Parathyroid adenoma (tissue), 2 donors: ENCODE results near the gene SLC8A1.

ENCODE experiments used
- H2AFZ ChIP-seq: fragments of 300-600 bp; sonication (generic); one replicate; pipeline ENCODE4 v1.7.0; 2017; ENCODE audit warnings: antibody characterized with exemption, mild to moderate bottlenecking
- H3K27ac ChIP-seq: fragments of 300-600 bp; sonication (generic); one replicate; pipeline ENCODE4 v1.7.0; 2017
- H3K27me3 ChIP-seq: fragments of 300-600 bp; sonication (generic); one replicate; pipeline ENCODE4 v1.7.0; 2017; ENCODE audit warnings: low read length; ENCODE audit not compliant: control insufficient read depth, insufficient read depth
- H3K36me3 ChIP-seq: fragments of 300-600 bp; sonication (generic); one replicate; pipeline ENCODE4 v1.7.0; 2017; ENCODE audit warnings: low read length; ENCODE audit not compliant: control insufficient read depth, insufficient read depth
- H3K4me1 ChIP-seq: fragments of 300-600 bp; sonication (generic); one replicate; pipeline ENCODE4 v1.7.0; 2017; ENCODE audit warnings: control low read depth
- H3K4me2 ChIP-seq: fragments of 300-600 bp; sonication (generic); one replicate; pipeline ENCODE4 v1.7.0; 2017; ENCODE audit warnings: low read length
- H3K4me3 ChIP-seq: fragments of 300-600 bp; sonication (generic); one replicate; pipeline ENCODE4 v1.7.0; 2017; ENCODE audit warnings: low read depth, low read length
- H3K79me2 ChIP-seq: fragments of 300-600 bp; sonication (generic); one replicate; pipeline ENCODE4 v1.7.0; 2017; ENCODE audit warnings: control low read depth
- H3K9ac ChIP-seq: fragments of 300-600 bp; sonication (generic); one replicate; pipeline ENCODE4 v1.7.0; 2017; ENCODE audit warnings: mild to moderate bottlenecking
- H3K9me3 ChIP-seq: fragments of 300-600 bp; sonication (generic); one replicate; pipeline ENCODE4 v1.7.0; 2017; ENCODE audit warnings: low read length; ENCODE audit not compliant: control insufficient read depth
- TF ChIP-seq, protein P1 (sequence below): fragments of 300-600 bp; sonication (generic); IDR thresholded peaks from one replicate; pipeline ENCODE4 v1.7.0; 2017; ENCODE audit warnings: antibody characterized with exemption, mild to moderate bottlenecking
- donor health status: primary hyperparathyroidism.

Gene SLC8A1

GRCh38 chr2:40344364-40344763, 107.5 kb downstream of the SLC8A1 start:
- H2AFZ ChIP-seq: no peak overlapping the region
- no peak overlapping the region for H3K27ac ChIP-seq
- H3K4me1 ChIP-seq: no peaks in the 10 kb centered on the region

DNA sequence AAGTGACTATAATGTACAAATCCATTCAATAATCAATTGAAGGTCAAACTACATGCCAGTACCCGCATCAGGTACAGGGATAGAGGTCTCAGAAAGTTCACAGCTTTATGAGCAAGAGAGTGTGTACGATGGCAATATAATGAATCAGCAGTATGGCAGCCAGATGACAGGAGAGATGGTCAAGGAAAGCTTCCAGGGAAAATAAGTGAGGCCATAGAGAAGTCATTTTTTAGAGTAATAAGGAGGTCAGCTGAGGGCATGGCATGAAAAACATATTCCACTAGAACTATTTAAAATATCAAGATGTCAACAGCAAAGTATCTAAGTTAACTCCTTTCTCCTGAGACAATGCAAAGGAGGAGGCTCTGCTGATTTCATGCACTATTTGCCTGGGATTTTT, 108.0 kb downstream of the SLC8A1 start:
- H2AFZ ChIP-seq: no peak overlapping the region
- no peaks in the 10 kb centered on the region for H3K4me1 ChIP-seq
- no peaks in the 10 kb centered on the region for H3K36me3 ChIP-seq
- H3K9me3 ChIP-seq: no peaks in the 10 kb centered on the region
- no peak overlapping the region for H3K9ac ChIP-seq
- H3K27me3 ChIP-seq: no peaks in the 10 kb centered on the region
- H3K4me3 ChIP-seq: no peak overlapping the region
- no peak overlapping the region for H3K27ac ChIP-seq
- H3K4me2 ChIP-seq: no peak overlapping the region
- H3K79me2 ChIP-seq: no peaks in the 10 kb centered on the region
- TF ChIP-seq, protein P1, sequence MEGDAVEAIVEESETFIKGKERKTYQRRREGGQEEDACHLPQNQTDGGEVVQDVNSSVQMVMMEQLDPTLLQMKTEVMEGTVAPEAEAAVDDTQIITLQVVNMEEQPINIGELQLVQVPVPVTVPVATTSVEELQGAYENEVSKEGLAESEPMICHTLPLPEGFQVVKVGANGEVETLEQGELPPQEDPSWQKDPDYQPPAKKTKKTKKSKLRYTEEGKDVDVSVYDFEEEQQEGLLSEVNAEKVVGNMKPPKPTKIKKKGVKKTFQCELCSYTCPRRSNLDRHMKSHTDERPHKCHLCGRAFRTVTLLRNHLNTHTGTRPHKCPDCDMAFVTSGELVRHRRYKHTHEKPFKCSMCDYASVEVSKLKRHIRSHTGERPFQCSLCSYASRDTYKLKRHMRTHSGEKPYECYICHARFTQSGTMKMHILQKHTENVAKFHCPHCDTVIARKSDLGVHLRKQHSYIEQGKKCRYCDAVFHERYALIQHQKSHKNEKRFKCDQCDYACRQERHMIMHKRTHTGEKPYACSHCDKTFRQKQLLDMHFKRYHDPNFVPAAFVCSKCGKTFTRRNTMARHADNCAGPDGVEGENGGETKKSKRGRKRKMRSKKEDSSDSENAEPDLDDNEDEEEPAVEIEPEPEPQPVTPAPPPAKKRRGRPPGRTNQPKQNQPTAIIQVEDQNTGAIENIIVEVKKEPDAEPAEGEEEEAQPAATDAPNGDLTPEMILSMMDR: no peak

More at GRCh38 chr2:40344364-40344763, 107.5 kb downstream of the SLC8A1 start:
- Histone ChIP-seq H3K4me3 (no peak overlapping the region), H3K36me3 (no peaks in the 10 kb centered on the region), H3K27me3 (no peaks in the 10 kb centered on the region), H3K79me2 (no peaks in the 10 kb centered on the region), H3K9me3 (no peaks in the 10 kb centered on the region), H3K9ac (no peak overlapping the region), H3K4me2 (no peak overlapping the region)
- TF ChIP-seq, protein P1: no peak

- Histone ChIP-seq H3K4me1 (no peaks in the 10 kb centered on the region), H3K79me2 (no peaks in the 10 kb centered on the region), H2AFZ (no peak overlapping the region), H3K27ac (no peak overlapping the region), H3K27me3 (no peaks in the 10 kb centered on the region), H3K9me3 (no peaks in the 10 kb centered on the region), H3K9ac (no peak overlapping the region), H3K36me3 (no peaks in the 10 kb centered on the region), H3K4me3 (no peak overlapping the region), H3K4me2 (no peak overlapping the region)
- TF ChIP-seq, protein P1: no peak
These were observed 110.7 kb downstream of the SLC8A1 start for GRCh38 chr2:40341198-40341597.

DNA sequence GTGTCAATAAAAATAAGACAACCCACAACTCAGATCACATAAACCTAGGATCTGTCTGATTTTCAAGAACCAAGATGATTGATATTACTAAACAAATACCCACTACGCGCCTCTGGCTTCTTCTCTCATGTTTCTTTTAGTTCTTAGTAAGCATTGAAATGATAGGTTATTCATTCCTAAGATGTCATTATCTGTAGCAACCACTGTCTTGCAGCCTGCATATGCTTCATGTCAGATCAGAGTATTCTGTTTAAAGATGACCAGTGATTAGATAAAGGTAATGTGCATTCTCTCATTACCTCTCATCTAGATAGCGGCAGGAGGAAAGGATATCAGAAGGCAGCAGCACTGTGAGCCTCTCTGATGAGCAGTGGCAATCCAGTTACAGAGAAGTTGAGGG, 112.9 kb downstream of the SLC8A1 start:
- Histone ChIP-seq H3K79me2 (no peaks in the 10 kb centered on the region), H3K9me3 (no peaks in the 10 kb centered on the region), H3K4me2 (no peak overlapping the region), H3K27ac (no peak overlapping the region), H3K4me1 (no peaks in the 10 kb centered on the region), H2AFZ (no peak overlapping the region), H3K9ac (no peak overlapping the region), H3K27me3 (no peaks in the 10 kb centered on the region), H3K4me3 (no peak overlapping the region), H3K36me3 (no peaks in the 10 kb centered on the region)
- TF ChIP-seq, protein P1: no peak

GRCh38 chr2:40332191-40332826, 119.6 kb downstream of the SLC8A1 start:
- Histone ChIP-seq H3K9ac (no peak overlapping the region), H3K27me3 (no peaks in the 10 kb centered on the region), H3K9me3 (no peaks in the 10 kb centered on the region), H3K4me2 (no peak overlapping the region), H3K4me1 (no peaks in the 10 kb centered on the region), H3K4me3 (no peak overlapping the region), H3K36me3 (no peaks in the 10 kb centered on the region), H2AFZ (no peak overlapping the region), H3K79me2 (no peaks in the 10 kb centered on the region), H3K27ac (no peak overlapping the region)
- TF ChIP-seq, protein P1: no peak
